GM18526 (cell line): ENCODE results near the gene OLFML1.

ENCODE experiments used
- POLR2A ChIP-seq: IDR thresholded peaks from 3 replicates; pipeline ENCODE4 v1.6.1; 2011; ENCODE audit not compliant: insufficient read length; ENCODE audit errors: extremely low read depth

Gene OLFML1

GRCh38 chr11:7533199-7534041 lies 48.1 kb downstream of the OLFML1 start:
- no peak for TF ChIP-seq POLR2A

GRCh38 chr11:7534042-7534378 lies 48.7 kb downstream of the OLFML1 start:
- TF ChIP-seq POLR2A = no peak

- no peak for TF ChIP-seq POLR2A
Observed at GRCh38 chr11:7536100-7536499, 50.8 kb downstream of the OLFML1 start.

GRCh38 chr11:7537265-7537664 lies 52.0 kb downstream of the OLFML1 start:
- TF ChIP-seq POLR2A = no peak

GRCh38 chr11:7538031-7538430 lies 52.7 kb downstream of the OLFML1 start:
- no peak for TF ChIP-seq POLR2A

GRCh38 chr11:7538466-7539454 lies 53.5 kb downstream of the OLFML1 start:
- TF ChIP-seq POLR2A = no peak

GRCh38 chr11:7540830-7541555 lies 55.7 kb downstream of the OLFML1 start:
- TF ChIP-seq POLR2A = no peak

GRCh38 chr11:7543302-7543701 lies 58.0 kb downstream of the OLFML1 start:
- TF ChIP-seq POLR2A = no peak

GRCh38 chr11:7544021-7544420 lies 58.7 kb downstream of the OLFML1 start:
- TF ChIP-seq POLR2A = no peak

- TF ChIP-seq POLR2A = no peak
Observed at GRCh38 chr11:7545611-7546010, 60.3 kb downstream of the OLFML1 start.

GRCh38 chr11:7546324-7546791 lies 61.1 kb downstream of the OLFML1 start:
- no peak for TF ChIP-seq POLR2A

- no peak for TF ChIP-seq POLR2A
Observed at GRCh38 chr11:7547687-7548086, 62.4 kb downstream of the OLFML1 start.

- TF ChIP-seq POLR2A = no peak
Observed at GRCh38 chr11:7548659-7549274, 63.5 kb downstream of the OLFML1 start.

GRCh38 chr11:7549681-7550080 lies 64.4 kb downstream of the OLFML1 start:
- TF ChIP-seq POLR2A = no peak

- TF ChIP-seq POLR2A = no peak
Observed at GRCh38 chr11:7551571-7551970, 66.3 kb downstream of the OLFML1 start.
